ENCODE results near the gene CDH7. TPM values are rescaled to one million over a fixed set of nuclear protein-coding genes. Genes with fewer than 3 reads are reported as not detected.
A peak's percentile ranks its signal among the peaks of the same experiment; 100 is the strongest.

Gene CDH7
- total and polyA plus RNA-seq, 2 of the 13 experiments (the other 11 are each of a cell fraction or from before 2014, with no cell fraction given) = not detected

GRCh38 chr18:65827444-65827843 is 76.6 kb downstream of the CDH7 start:
- Histone ChIP-seq H3K9me3 (ENCODE audit: low read length) (no peaks in the 10 kb centered on the region), H3K4me1 (ENCODE audit: insufficient read depth, low read length) (no peaks in the 10 kb centered on the region), H3K36me3 (replicated peaks in 1 of 2; ENCODE audit: control insufficient read depth in 1 of 2, insufficient read depth in 2 of 2, low read length in 2 of 2) (no peaks in the 10 kb centered on the region), H3K79me2 (ENCODE audit: insufficient read depth, low read length) (no peaks in the 10 kb centered on the region), H2AFZ (ENCODE audit: low read length) (no peak overlapping the region), H4K20me1 (ENCODE audit: insufficient read depth, low read length) (no peaks in the 10 kb centered on the region), H3K27ac (ENCODE audit: extremely low read length, insufficient read depth, low read length) (no peak overlapping the region), H3K4me3 (replicated peaks in 1 of 3; ENCODE audit: insufficient read depth in 1 of 3, low read depth in 2 of 3, low read length in 3 of 3) (no peak overlapping the region), H3K9ac (ENCODE audit: insufficient read depth, low read depth, low read length) (no peak overlapping the region), H3K27me3 (ENCODE audit: control insufficient read depth in 1 of 2, insufficient read depth in 2 of 2, low read length in 2 of 2) (no peaks in the 10 kb centered on the region), H3K4me2 (ENCODE audit: low read depth, low read length) (no peak overlapping the region)
- DNase-seq (ENCODE audit: low spot score) (no peak), FAIRE-seq (no peak), ATAC-seq (no peak)
- intact Hi-C loops (cut with micrococcal nuclease; ENCODE audit: unreplicated experiment) (no loop called here), in situ Hi-C loops (cut with HindIII; ENCODE audit: extremely low pct_ligation_motif_present, low pct_unique_long_range_greater_than_20kb) (no loop called here)
- no TSS peak for BruUV-seq (replicated peaks)
- ChIA-PET CTCF (ENCODE audit: low intra/inter-chr PET ratio, low total read pairs) (no interaction called here), POLR2A (no interaction called here)
- TF ChIP-seq CEBPB (IDR thresholded peaks at IDR 0.05; ENCODE audit: borderline replicate concordance, low read depth, low read length) = peak; percentile 37; the same call in 1 of the 2 replicates
- TF ChIP-seq SRSF4 (IDR thresholded peaks at IDR 0.05; ENCODE audit: low read depth, low read length, poor library complexity, severe bottlenecking) = no peak
- TF ChIP-seq GTF2F1 (IDR thresholded peaks at IDR 0.05; ENCODE audit: low read length) = no peak
- TF ChIP-seq ZNF138 (CRISPR knock-in tag; IDR thresholded peaks at IDR 0.05; ENCODE audit: low read depth) = no peak
- no peak for TF ChIP-seq ZFYVE20 (CRISPR knock-in tag; IDR thresholded peaks at IDR 0.05; ENCODE audit: borderline replicate concordance, low read depth)
- no peak for TF ChIP-seq FOSL1 (CRISPR knock-in tag; IDR thresholded peaks at IDR 0.05; ENCODE audit: borderline replicate concordance)
- WGBS (ENCODE audit: low lambda C conversion rate) = 100% methylated on average over 1 of the region's 1 CpG

DNA sequence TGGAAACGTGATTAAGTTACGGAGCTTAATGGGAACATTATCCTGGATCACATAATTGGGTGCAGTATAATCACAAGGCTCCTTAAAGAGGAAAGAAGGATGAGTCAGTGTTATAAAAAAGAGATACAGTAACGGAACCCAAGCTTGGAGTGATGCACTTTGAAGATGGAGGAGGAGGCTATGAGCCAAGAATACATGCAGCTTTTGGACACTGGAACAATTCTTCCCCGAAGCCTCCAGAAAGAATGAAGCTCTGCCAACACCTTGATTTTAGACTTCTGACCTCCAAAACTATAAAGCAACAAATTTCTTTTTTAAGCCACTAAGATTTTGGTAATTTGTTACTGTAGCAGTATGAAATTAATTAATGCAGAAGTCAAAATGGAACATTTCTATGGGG is 85.1 kb downstream of the CDH7 start:
- Histone ChIP-seq H3K79me2 (ENCODE audit: insufficient read depth, low read length) (no peaks in the 10 kb centered on the region), H3K4me2 (ENCODE audit: low read depth, low read length) (no peak overlapping the region), H3K27me3 (ENCODE audit: control insufficient read depth in 1 of 2, insufficient read depth in 2 of 2, low read length in 2 of 2) (no peaks in the 10 kb centered on the region), H3K9me3 (ENCODE audit: low read length) (no peaks in the 10 kb centered on the region), H4K20me1 (ENCODE audit: insufficient read depth, low read length) (no peaks in the 10 kb centered on the region), H3K9ac (ENCODE audit: insufficient read depth, low read depth, low read length) (no peak overlapping the region), H3K27ac (ENCODE audit: extremely low read length, insufficient read depth, low read length) (no peak overlapping the region), H3K4me1 (ENCODE audit: insufficient read depth, low read length) (no peaks in the 10 kb centered on the region), H3K36me3 (replicated peaks in 1 of 2; ENCODE audit: control insufficient read depth in 1 of 2, insufficient read depth in 2 of 2, low read length in 2 of 2) (no peaks in the 10 kb centered on the region), H2AFZ (ENCODE audit: low read length) (no peak overlapping the region), H3K4me3 (replicated peaks in 1 of 3; ENCODE audit: insufficient read depth in 1 of 3, low read depth in 2 of 3, low read length in 3 of 3) (no peak overlapping the region)
- DNase-seq (ENCODE audit: low spot score) (no peak), ATAC-seq (no peak), FAIRE-seq (no peak)
- intact Hi-C loops (cut with micrococcal nuclease; ENCODE audit: unreplicated experiment) (no loop called here), in situ Hi-C loops (cut with HindIII; ENCODE audit: extremely low pct_ligation_motif_present, low pct_unique_long_range_greater_than_20kb) (no loop called here)
- WGBS (ENCODE audit: low lambda C conversion rate) = 2% methylated on average over 4 of the region's 4 CpGs
- no peak for TF ChIP-seq SP2 (CRISPR knock-in tag; IDR thresholded peaks at IDR 0.05)
- no peak for TF ChIP-seq PHF21A (CRISPR knock-in tag; IDR thresholded peaks at IDR 0.05)
- TF ChIP-seq DPF2 (CRISPR knock-in tag; IDR thresholded peaks at IDR 0.05; ENCODE audit: borderline replicate concordance, low read depth) = no peak
- TF ChIP-seq SRF (IDR thresholded peaks at IDR 0.05; ENCODE audit: low read depth, low read length) = no peak
- TF ChIP-seq, protein P1, sequence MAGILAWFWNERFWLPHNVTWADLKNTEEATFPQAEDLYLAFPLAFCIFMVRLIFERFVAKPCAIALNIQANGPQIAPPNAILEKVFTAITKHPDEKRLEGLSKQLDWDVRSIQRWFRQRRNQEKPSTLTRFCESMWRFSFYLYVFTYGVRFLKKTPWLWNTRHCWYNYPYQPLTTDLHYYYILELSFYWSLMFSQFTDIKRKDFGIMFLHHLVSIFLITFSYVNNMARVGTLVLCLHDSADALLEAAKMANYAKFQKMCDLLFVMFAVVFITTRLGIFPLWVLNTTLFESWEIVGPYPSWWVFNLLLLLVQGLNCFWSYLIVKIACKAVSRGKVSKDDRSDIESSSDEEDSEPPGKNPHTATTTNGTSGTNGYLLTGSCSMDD (CRISPR knock-in tag; IDR thresholded peaks at IDR 0.05) = no peak
- no peak for TF ChIP-seq ELF1 (CRISPR knock-in tag; IDR thresholded peaks at IDR 0.05)
- no peak for TF ChIP-seq ZNF589 (CRISPR knock-in tag; conservative IDR thresholded peaks at IDR 0.05)
- TF ChIP-seq SRY (CRISPR knock-in tag; IDR thresholded peaks at IDR 0.05) = no peak
- TF ChIP-seq KAT8 (CRISPR knock-in tag; IDR thresholded peaks at IDR 0.05) = no peak
- ChIA-PET POLR2A (no interaction called here), CTCF (ENCODE audit: low intra/inter-chr PET ratio, low total read pairs) (no interaction called here)
- BruUV-seq (replicated peaks) = no TSS peak

Data from HepG2 (cell line).